ENCODE measurements around the gene PGC.
"Not testable (repeated sequence)": the region's sequence is repeated elsewhere in the genome, so short reads cannot be mapped to it uniquely, and the experiment has no call there.

The PGC gene

GRCh38 chr6:41775293-41775882 is 28.2 kb upstream of the PGC start:
- no peak for DNase-seq (ENCODE audit: low spot score)

DNA sequence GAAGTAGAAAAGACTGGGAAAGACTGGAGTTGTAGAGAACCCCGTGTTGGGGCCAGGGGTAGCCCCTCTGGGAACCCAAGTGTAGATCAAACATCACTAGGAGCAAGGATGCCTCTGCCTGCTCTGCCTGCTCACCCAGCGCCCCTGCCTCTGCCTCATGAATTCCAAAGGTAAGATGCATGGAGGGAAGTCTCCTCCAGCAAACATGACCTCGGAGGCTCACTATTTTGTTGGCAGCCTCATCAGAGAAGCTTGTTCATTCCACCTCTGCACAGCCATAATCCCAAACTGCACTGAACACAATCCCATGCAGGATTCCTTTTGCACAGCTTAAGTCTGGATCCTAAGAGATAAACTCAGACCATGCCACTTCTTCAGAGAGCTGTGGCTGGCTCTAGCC is 27.6 kb upstream of the PGC start:
- DNase-seq (ENCODE audit: low spot score): no peak

GRCh38 chr6:41771058-41771983 is 24.1 kb upstream of the PGC start:
- DNase-seq (ENCODE audit: low spot score): no peak

GRCh38 chr6:41770381-41771057 is 23.3 kb upstream of the PGC start:
- no peak for DNase-seq (ENCODE audit: low spot score)

- DNase-seq (ENCODE audit: low spot score): no peak
Observed at GRCh38 chr6:41769376-41769775, 22.2 kb upstream of the PGC start.

- no peak for DNase-seq (ENCODE audit: low spot score)
Observed at GRCh38 chr6:41768545-41769308, 21.5 kb upstream of the PGC start.

DNA sequence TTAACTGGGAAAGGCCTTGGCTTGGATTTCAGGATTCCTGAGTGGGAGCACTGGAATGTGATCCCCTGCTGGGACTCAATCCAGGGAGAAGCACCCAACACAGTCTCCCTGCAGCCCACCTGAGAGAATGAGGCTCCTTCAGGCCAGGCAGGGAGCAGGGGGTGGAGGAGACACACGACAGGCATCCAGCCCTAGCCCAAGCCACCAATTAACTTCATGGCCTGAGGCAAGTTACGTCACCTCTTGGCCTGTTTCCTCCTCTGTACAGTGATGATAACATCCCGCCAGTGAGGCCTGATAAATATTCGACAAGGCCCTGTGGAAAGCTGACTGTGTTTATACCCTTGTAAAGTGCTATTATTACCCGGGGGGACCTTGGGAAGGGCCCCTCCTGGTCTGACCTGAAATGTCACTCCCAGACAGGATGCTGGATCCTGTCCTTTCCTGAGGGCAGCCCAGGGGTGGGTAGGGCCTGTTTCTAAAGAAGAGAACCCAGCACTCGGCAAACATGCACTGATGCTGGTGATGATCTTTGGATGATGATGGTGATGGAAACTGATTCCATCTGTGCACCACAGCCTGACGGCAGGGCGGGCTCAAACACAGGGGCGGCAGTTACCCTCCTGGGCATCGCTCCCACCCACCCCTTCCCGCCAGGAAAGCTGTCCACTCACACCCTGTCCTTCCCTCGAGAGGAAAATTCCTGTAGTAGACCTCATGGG is 20.1 kb upstream of the PGC start:
- no peak for DNase-seq (ENCODE audit: low spot score)

DNA sequence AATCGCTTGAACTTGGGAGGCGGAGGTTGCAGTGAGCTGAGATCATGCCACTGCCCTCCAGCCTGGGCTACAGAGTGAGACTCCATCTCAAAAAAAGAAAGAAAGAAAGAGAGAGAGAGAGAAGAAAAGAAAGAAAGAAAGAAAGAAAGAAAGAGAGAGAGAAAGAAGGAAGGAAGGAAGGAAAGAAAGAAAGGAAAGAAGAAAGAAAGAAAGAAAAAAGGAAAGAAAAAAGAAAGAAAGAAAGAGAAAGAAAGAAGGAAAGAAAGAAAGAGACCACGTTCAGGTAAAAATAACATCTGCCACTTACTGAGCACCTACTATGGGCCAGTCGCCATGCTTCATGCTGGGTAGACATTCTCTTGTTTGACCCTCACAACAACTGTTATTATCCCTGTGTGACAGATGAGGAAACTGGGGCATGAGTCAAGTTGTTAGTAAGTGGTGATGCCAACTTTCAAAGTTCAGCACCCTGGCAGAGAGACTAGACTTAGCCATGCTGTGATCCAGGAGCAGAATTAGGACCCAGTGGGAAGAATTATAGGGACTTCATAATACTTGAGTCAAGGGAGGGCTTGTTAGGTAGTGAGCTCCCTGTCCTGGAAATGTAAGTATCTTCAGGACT is 19.0 kb upstream of the PGC start:
- not testable (repeated sequence) for DNase-seq (ENCODE audit: low spot score)

DNA sequence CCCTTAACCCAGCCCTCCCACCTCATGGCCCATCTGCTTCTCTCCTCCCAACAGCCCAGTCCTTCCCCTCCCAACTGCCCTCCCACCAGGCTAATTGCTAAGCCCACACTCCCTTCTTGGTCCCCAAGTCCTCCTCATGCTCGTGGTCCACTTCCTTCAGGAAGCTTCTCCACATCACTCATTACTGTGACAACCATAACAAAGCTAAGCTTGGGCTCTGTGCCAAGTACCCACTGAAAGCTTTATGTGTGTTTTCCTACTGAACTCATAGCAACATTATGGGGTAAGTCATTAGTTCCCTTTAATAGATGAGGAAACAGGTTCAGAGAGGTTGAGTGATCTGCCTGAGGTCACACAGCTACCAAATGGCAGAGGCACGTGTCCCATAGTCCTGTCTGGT is 16.3 kb upstream of the PGC start:
- no peak for DNase-seq (ENCODE audit: low spot score)

- no peak for DNase-seq (ENCODE audit: low spot score)
Observed at GRCh38 chr6:41759905-41760579, 12.8 kb upstream of the PGC start.

DNA sequence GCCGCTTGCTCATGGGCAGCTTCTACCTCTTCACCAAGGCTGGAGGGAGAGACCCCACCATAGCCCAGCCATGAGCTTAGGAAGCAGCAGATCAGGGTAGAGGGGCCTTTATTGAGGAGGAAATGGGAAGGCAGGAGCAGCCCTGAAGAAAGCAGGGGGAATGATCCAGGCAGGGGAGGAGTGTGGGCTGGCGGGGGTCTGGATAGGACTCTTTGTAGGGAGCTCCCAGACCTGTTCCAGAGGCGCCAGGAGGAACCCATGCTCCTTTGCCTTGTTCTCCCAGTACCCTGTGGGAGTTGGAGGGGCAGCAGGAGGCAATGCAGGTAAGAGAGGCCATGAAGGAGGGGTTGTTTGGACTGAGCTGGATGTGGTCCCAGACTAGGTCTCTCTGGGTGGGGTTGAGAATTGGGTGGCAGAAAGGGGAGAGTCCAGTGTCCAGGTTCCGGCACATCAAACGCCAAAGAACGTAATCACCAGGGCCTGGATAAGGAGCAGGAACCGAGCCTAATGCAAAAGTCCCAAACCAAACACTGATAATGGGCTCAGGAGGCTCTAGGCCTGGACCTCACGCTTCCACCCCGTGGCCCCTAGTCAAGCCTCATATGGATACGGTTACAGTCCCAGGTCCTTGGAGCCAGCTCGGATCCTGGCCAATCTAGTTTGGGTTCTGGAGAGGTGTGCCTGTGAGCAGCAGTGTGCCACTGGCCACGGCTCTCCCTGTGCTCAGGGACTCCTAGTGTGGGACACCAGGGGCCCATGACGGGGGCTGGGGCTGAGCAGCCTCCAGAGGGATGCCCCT is 12.1 kb upstream of the PGC start:
- DNase-seq (ENCODE audit: low spot score): no peak

GRCh38 chr6:41758641-41759035 is 11.4 kb upstream of the PGC start:
- no peak for DNase-seq (ENCODE audit: low spot score)

DNA sequence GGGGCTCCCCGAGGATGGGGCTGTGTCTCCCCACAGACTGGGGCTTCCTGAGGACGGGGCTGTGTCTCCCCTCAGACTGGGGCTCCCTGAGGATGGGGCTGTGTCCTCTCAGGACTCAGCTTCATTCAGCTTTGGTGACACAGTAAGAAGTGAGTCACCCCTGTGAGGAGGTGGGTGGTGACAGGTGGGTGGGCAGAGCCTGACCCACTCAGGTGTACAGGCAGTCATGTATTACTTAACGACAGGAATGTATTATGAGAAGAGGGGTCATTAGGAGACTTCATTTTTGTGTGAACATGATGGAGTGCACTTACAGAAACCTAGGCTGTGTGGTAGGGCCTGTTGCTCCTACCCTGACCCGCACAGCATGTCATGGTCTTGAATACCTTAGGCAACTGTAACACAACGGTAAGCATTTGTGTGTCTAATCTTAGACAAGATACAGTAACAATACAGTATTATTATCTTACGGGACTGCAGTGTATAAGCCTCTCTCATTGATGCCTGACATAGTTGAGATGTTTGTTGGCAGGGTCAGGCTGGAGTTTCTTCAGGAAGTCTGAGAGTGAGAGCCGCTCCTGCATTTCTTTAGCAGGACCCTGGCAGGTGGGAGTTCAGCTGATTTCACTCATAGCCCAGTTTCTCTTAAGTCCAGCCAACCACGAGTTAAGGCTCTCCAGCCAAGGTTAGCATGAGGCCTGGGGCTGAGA is 10.9 kb upstream of the PGC start:
- DNase-seq (ENCODE audit: low spot score): no peak

GRCh38 chr6:41757271-41757670 is 10.1 kb upstream of the PGC start:
- no peak for DNase-seq (ENCODE audit: low spot score)

DNA sequence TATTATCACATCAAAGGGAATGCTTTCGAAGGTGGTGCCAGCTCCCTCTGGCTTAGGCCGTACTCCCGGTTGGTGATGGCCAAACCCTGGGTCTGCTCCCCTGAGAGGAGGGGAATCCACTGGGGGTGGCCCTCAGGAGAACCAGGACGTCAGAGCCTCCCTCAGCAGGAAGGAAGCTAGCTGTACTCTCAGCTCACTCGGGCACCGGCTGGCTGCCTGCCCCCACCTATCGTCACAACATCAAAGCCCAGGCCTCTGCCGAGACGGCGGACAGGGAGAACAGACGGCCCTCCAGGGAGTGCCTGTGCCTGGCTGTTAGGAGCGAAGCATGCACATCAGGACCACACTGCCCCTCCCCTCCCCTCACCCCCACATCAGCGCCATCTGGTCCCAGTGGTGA is 9.2 kb upstream of the PGC start:
- no peak for DNase-seq (ENCODE audit: low spot score)

DNA sequence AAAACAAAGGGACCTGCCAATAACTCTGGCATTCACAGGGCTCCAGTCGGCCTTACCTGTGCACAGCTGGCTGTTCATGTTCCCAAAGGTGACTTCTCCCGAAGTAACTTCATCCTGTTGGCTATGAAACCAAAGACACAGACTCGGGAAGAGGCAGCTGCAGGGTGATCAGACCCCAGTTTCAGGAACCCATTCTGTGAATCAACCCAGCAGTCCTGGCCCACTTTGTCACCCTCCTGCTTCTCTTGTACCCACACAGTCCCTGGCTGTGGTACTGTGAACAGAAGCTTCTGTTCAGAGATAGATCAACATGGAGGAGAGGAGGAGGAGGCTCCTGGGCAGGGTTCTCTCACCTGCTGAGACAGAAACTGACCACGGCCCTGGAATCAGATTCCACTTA is 8.7 kb upstream of the PGC start:
- no peak for DNase-seq (ENCODE audit: low spot score)

GRCh38 chr6:41750374-41750773 is 3.2 kb upstream of the PGC start:
- DNase-seq (ENCODE audit: low spot score): no peak

- DNase-seq (ENCODE audit: low spot score): no peak
Observed at GRCh38 chr6:41748542-41748941, 1.3 kb upstream of the PGC start.

DNA sequence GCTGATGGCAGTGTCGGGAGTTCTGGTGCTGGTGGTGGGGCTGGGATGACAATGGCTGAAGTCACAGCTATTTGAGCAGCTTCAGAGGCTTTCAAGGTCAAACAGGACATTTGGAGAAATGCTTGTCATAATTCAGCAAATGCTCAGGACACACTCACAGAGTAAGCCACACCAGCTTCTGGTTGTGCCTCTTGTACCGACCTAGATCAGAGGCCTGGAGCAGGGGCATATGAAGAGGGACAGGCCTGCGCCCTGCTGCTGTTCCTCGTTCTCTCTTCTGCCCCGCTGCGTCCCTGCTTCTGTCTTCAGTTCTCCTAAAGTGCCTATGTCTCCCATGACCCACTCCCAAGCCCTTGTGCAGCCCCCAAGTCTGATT is 893 bp upstream of the PGC start:
- DNase-seq (ENCODE audit: low spot score): no peak
